Sigmoid colon (tissue), 7 donors: ENCODE measurements around the gene GDF11. TPM values are rescaled to one million over a fixed set of nuclear protein-coding genes. Genes with fewer than 3 reads are reported as not detected.

Experiments used
- DNase-seq: peaks from one replicate; pipeline ENCODE4 v3.0.0-alpha.2; 2019
- H3K27ac ChIP-seq, 4 donors: fragments of 200-600 bp; sonication (generic); one replicate each; pipeline ENCODE4 v1.5.1; 2016 to 2019; ENCODE audit warnings: mild to moderate bottlenecking in 1 of 4
- H3K27me3 ChIP-seq, 3 donors: fragments of 200-600 bp; sonication (generic); one replicate each; pipeline ENCODE4 v1.5.1; 2019; ENCODE audit warnings: mild to moderate bottlenecking in 1 of 3
- H3K36me3 ChIP-seq, 4 donors: fragments of 200-600 bp; sonication (generic); one replicate each; pipeline ENCODE4 v1.5.1; 2016 to 2019
- H3K4me1 ChIP-seq, 4 donors: fragments of 200-600 bp; sonication (generic); one replicate each; pipeline ENCODE4 v1.5.1; 2017 to 2019
- H3K4me3 ChIP-seq, 4 donors: fragments of 200-600 bp; sonication (generic); one replicate each; pipeline ENCODE4 v1.5.1; 2017 to 2019; ENCODE audit warnings: mild to moderate bottlenecking in 2 of 4, moderate library complexity in 1 of 4
- H3K9me3 ChIP-seq, 4 donors: fragments of 200-600 bp in 3 of 4; sonication (generic) in 3 of 4; one replicate each; pipeline versions ENCODE4 v1.5.1 to v1.6.1; 2013 to 2019
- EP300 ChIP-seq, 4 donors: sonication (generic); formaldehyde crosslinking; IDR thresholded peaks; one replicate each; pipeline ENCODE4 v1.6.1; 2017; ENCODE audit warnings: antibody characterized with exemption in 4 of 4
- POLR2A ChIP-seq, 2 donors: fragments of 450-650 bp; IDR thresholded peaks; one replicate each; pipeline ENCODE4 v1.6.1; 2016; ENCODE audit warnings: antibody characterized with exemption in 2 of 2, mild to moderate bottlenecking in 2 of 2, moderate library complexity in 2 of 2
- POLR2AphosphoS5 ChIP-seq, 4 donors: sonication (generic); formaldehyde crosslinking; IDR thresholded peaks; one replicate each; pipeline ENCODE4 v1.6.1; 2017; ENCODE audit warnings: antibody characterized with exemption in 4 of 4
- WGBS, 2 donors: extraction: QIAGEN DNeasy Blood & Tissue Kit; methylation state at CpG; one replicate each; pipeline ENCODE4 v1.1.7; 2013; 5-methylcytosine and 5-hydroxymethylcytosine counted together
- intact Hi-C: fragments of 100-400 bp; cut with DNase I; formaldehyde crosslinking; loops from one replicate; pipeline ENCODE4 v1.15.1; 2023
- polyA plus RNA-seq, 3 donors: library from polyadenylated mRNA; stranded (reverse); fragments of 200-250 nt; gene quantifications; one replicate each; pipeline ENCODE4 v1.2.3, GENCODE V29; 2013
- total RNA-seq, 4 donors: library from RNA; depleted of rRNA; stranded (reverse); fragments of >200 nt; gene quantifications; one replicate each; pipeline ENCODE4 v1.1.0, GENCODE V29; 2016
- TF ChIP-seq, protein P1 (sequence below), 4 experiments: fragments of 450-650 bp in 3 of 4; fragments of 200-600 bp in 1 of 4; IDR thresholded peaks; one replicate each; pipeline ENCODE4 v1.5.1; 2016 to 2019; ENCODE audit warnings: antibody characterized with exemption in 4 of 4, mild to moderate bottlenecking in 3 of 4, moderate library complexity in 2 of 4
- donor health status: healthy with polysubstance abuse.
- donor health status: Bipolar disorder and iron deficiency.
- donor health status: healthy.

The GDF11 gene
- total and polyA plus RNA-seq, 7 donors: 1.2 to 12.2 (median 4.3) TPM

DNA sequence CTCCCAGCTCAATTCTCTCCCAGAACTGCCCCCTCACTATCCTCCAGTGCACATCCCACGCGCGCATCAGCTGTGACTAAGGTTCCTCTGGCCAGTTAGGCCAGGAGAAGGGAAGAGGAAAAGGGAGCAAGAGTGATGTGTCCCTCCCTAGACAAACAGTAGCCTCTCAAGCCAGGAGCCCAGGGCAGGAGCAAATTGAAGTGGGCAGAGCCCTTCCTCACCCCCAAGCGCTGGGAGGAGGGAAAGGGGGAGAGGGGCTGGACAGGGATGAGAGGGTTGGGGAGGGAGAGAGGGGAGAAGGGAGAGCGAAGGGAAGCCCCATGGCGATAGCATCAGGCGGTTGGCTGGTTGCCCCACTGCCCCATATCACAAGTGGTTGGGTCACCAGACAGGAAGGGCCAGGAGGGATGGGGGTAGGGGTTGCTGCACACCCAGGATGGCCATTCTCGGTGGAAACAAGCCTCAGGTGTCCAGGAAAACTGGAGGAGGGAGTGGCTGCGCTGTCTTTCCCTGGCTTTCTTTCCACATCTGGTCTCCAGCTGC lies 15.2 kb upstream of the GDF11 start:
- no peaks in the 10 kb centered on the region for H3K27me3 ChIP-seq
- TF ChIP-seq POLR2A (IDR thresholded peaks at IDR 0.05) (no peak), POLR2AphosphoS5 (IDR thresholded peaks at IDR 0.05) (peak; percentile 9 to 50 (median 25))
- WGBS, 2 donors: 7 to 37% methylated on average over 9 of the region's 9 CpGs
- peak; percentile 89 for DNase-seq
- H3K27ac ChIP-seq: peak overlapping the region; percentile 100
- peak overlapping the region; percentile 95 to 99 (median 98) for H3K4me3 ChIP-seq
- no peaks in the 10 kb centered on the region for H3K9me3 ChIP-seq
- peaks cover 19 to 36% (median 23%) of the 10 kb centered on the region in 4 donors for H3K36me3 ChIP-seq
- intact Hi-C loops: no loop called here
- peaks cover 0 to 75% (median 68%) of the 10 kb centered on the region in 4 donors for H3K4me1 ChIP-seq

DNA sequence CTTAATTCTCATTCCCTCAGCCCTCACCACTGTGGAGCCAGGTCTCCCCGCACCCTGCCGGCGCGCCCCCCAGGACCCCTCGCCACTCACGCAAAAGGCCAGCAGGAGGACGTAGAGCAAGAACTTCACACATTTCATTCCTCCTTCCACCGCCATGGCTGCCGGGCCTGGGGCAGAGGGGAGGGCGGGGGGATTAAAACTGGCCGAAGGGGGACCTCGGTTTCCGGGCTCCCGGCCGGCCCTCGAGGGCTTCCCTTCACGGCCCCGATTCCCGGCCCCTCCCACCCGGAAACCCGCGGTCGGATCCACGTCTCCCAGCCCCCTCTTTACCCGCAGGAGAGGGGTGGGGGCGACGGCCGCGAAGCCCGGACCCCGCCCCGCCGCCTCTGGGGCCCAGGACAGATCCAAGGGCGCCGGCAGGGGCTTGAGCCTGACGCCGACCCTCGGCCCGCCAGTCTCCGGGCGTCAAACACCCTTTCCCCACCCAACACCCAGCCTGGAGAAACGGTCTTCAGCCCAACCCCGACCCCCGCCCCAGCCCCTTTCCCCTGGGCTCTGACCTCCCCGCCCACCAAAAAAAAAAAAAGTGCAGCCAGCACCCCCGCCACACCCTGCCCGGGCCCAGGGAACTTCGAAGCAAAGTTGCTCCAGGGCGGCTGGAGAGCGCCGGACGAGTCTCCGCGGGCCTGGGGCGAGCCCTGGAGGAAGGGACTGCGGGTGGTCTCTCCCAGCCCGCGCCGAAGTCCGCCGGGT lies 14.6 kb upstream of the GDF11 start:
- Histone ChIP-seq H3K27me3 (no peaks in the 10 kb centered on the region), H3K4me1 (peaks cover 0 to 69% (median 63%) of the 10 kb centered on the region in 4 donors), H3K36me3 (peaks cover 19 to 36% (median 23%) of the 10 kb centered on the region in 4 donors), H3K27ac (peak overlapping the region; percentile 100), H3K9me3 (no peaks in the 10 kb centered on the region), H3K4me3 (peak overlapping the region; percentile 95 to 99 (median 98))
- peak; percentile 94 for DNase-seq
- intact Hi-C loops: no loop called here
- TF ChIP-seq, protein P1, sequence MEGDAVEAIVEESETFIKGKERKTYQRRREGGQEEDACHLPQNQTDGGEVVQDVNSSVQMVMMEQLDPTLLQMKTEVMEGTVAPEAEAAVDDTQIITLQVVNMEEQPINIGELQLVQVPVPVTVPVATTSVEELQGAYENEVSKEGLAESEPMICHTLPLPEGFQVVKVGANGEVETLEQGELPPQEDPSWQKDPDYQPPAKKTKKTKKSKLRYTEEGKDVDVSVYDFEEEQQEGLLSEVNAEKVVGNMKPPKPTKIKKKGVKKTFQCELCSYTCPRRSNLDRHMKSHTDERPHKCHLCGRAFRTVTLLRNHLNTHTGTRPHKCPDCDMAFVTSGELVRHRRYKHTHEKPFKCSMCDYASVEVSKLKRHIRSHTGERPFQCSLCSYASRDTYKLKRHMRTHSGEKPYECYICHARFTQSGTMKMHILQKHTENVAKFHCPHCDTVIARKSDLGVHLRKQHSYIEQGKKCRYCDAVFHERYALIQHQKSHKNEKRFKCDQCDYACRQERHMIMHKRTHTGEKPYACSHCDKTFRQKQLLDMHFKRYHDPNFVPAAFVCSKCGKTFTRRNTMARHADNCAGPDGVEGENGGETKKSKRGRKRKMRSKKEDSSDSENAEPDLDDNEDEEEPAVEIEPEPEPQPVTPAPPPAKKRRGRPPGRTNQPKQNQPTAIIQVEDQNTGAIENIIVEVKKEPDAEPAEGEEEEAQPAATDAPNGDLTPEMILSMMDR (IDR thresholded peaks at IDR 0.05): no peak
- TF ChIP-seq EP300 (IDR thresholded peaks at IDR 0.05): no peak
- peak in 1 of 4 donors; percentile 10 for TF ChIP-seq POLR2AphosphoS5 (IDR thresholded peaks at IDR 0.05)
- no peak for TF ChIP-seq POLR2A (IDR thresholded peaks at IDR 0.05)
- WGBS, 2 donors: 0 to 1% methylated on average over 61 of the region's 61 CpGs

DNA sequence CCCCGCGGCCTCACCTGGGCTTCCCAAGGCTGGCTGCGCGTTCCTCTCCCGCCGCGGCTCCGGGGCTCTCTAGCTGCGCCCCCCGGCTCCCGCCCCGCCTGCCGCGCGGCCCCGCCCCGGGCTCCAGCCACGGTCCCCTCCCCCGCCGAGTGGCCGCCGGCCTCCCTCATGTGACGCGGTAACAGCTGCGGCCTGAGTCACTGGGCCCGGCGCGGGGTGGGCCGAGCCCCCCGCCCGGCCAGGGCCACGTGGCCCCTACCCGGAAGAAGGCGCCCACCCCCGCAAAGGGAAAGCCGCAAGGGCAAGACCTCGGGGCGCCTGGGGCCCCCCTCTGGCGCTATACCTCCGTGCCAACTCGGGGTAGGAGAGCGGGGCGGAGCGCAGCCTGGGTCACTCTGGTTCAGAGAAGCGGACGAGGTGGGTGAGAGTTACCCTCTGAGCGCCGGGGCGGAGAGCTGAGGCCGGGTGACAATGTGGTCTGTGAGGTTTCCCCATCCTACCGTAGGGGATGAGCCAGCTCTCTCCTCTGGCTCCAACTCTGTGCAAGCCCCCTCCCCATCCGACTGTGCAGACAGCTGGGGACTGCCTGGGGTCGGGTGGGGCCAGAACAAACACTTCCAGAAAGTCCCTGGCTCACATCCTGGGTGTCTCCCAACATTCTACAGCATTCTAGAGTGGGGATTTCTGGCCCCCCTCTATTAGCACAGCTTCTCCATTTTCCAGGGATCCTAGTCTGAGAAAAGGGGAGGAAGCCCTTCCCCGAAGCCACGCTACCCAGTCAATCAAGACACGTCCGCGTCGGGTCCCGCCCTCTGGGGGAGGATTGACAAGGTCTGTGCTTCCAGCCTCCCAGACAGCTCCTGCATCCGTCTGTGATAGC lies 13.7 kb upstream of the GDF11 start, which contains the start of gene CD63:
Gene CD63, minus strand, starts transcription at position 71 of the 880 bp plus-strand sequence. CDS start 668 bp downstream, outside the sequence.
- TF ChIP-seq EP300 (IDR thresholded peaks at IDR 0.05): peak in 2 of 4 donors; percentile 72 to 74
- TF ChIP-seq POLR2AphosphoS5 (IDR thresholded peaks at IDR 0.05): peak; percentile 82 to 97 (median 95)
- peak; percentile 54 to 77 for TF ChIP-seq POLR2A (IDR thresholded peaks at IDR 0.05)
- TF ChIP-seq, protein P1 (IDR thresholded peaks at IDR 0.05): no peak
- Histone ChIP-seq H3K27ac (peak within 1 kb of the TSS; percentile 100), H3K4me1 (peaks cover 0 to 61% (median 55%) of the 10 kb centered on the region in 4 donors), H3K4me3 (peak within 1 kb of the TSS; percentile 95 to 99 (median 98)), H3K36me3 (peaks cover 16 to 31% (median 21%) of the 10 kb centered on the region in 4 donors), H3K9me3 (no peaks in the 10 kb centered on the region), H3K27me3 (no peaks in the 10 kb centered on the region)
- whole genome bisulfite sequencing, 2 donors: 0 to 1% methylated on average over 61 of the region's 61 CpGs
- peak; percentile 97 for DNase-seq
- intact Hi-C loops: no loop called here

DNA sequence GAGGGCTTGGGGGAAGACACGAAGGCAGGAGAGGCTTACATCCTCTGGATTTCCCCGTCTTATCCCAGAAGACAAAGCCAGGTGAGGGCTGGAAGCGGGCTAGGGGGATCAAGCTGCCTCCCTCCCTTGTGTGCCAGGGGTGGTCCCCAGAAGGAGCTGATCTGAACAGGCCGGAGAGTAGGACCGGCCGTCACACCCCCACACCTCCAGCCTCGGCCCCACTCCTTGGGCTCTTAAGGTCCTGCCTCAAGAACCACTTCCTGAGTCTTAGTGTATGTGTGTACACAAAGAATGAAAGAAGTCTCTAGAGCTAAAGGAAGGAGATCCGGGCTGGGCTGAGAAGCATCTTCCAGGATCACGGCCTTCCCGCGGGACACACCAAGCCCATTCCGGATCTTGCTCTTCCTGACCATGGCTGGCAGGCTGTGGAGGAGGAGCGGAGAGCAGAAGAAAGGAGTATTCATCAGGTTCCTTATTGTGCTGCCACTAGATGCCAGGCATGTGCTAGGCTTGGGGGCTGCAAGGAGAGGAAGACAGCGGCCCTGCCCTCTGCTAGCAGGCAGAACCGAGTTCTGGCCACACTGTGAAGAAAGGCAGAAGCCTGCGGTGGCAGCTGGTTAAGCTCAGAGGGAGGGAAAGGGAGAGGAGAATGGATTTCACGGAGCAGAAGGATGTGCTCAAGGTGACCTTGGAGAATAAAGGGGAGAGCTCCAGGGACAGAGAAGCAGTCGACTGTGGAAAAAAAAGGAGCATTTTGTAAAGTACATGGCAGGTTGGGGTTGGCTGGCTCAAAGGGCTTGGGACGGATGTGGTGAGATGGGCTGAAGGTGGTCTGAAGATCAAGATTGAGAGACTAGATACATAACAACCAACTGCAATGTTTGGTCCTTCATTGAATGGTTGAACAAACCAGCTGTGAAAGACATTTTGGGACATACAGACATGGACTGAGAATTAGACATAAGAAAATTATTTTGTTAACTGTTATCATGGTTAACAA lies 12.8 kb upstream of the GDF11 start:
- 6 to 10% methylated on average over 19 of the region's 19 CpGs for WGBS, 2 donors
- Histone ChIP-seq H3K27ac (peak overlapping the region; percentile 100), H3K36me3 (peaks cover 9 to 22% (median 14%) of the 10 kb centered on the region in 4 donors), H3K4me1 (peaks cover 0 to 51% (median 46%) of the 10 kb centered on the region in 4 donors), H3K27me3 (no peaks in the 10 kb centered on the region), H3K9me3 (no peaks in the 10 kb centered on the region), H3K4me3 (peak overlapping the region; percentile 95 to 99 (median 98))
- intact Hi-C loops: no loop called here
- DNase-seq: peak; percentile 86
- TF ChIP-seq POLR2AphosphoS5 (IDR thresholded peaks at IDR 0.05) (peak; percentile 56 to 92 (median 74)), POLR2A (IDR thresholded peaks at IDR 0.05) (peak in 1 of 2 donors; percentile 13), EP300 (IDR thresholded peaks at IDR 0.05) (no peak)
